IMR-90 (cell line): ENCODE results near the gene LSM12.

Experiments used
- FOS ChIP-seq: fragments of 150-350 bp; IDR thresholded peaks from 2 replicates; pipeline ENCODE4 v1.6.1; 2016; ENCODE audit warnings: low read depth, low read length
- NFE2L2 ChIP-seq: fragments of 150-350 bp; IDR thresholded peaks from 2 replicates; pipeline ENCODE4 v1.6.1; 2016; ENCODE audit warnings: low read depth, mild to moderate bottlenecking, low read length
- POLR2A ChIP-seq: IDR thresholded peaks from 2 replicates; pipeline ENCODE4 v1.6.1; 2012; ENCODE audit warnings: mild to moderate bottlenecking, low read depth, low read length
- RAD21 ChIP-seq: IDR thresholded peaks from 2 replicates; pipeline ENCODE4 v1.6.1; 2012; ENCODE audit warnings: low read length, improper control_type of control experiment
- SMC3 ChIP-seq: fragments of 150-350 bp; IDR thresholded peaks from 2 replicates; pipeline ENCODE4 v1.6.1; 2016; ENCODE audit warnings: low read depth, mild to moderate bottlenecking, antibody characterized with exemption, low read length, moderate library complexity
- TF ChIP-seq, protein P1 (sequence below): conservative IDR thresholded peaks from 2 replicates; pipeline ENCODE4 v1.5.1; 2012; ENCODE audit warnings: mild to moderate bottlenecking, low read depth, low read length, improper control_type of control experiment
- TF ChIP-seq, protein P2 (sequence below): fragments of 150-350 bp; IDR thresholded peaks from 2 replicates; pipeline ENCODE4 v1.6.1; 2017; ENCODE audit warnings: mild to moderate bottlenecking, antibody characterized with exemption, low read length, low read depth
- TF ChIP-seq, protein P3 (sequence below): fragments of 150-350 bp; IDR thresholded peaks from 2 replicates; pipeline ENCODE4 v1.6.1; 2016; ENCODE audit warnings: low read depth, mild to moderate bottlenecking, low read length, moderate library complexity, borderline replicate concordance

DNA sequence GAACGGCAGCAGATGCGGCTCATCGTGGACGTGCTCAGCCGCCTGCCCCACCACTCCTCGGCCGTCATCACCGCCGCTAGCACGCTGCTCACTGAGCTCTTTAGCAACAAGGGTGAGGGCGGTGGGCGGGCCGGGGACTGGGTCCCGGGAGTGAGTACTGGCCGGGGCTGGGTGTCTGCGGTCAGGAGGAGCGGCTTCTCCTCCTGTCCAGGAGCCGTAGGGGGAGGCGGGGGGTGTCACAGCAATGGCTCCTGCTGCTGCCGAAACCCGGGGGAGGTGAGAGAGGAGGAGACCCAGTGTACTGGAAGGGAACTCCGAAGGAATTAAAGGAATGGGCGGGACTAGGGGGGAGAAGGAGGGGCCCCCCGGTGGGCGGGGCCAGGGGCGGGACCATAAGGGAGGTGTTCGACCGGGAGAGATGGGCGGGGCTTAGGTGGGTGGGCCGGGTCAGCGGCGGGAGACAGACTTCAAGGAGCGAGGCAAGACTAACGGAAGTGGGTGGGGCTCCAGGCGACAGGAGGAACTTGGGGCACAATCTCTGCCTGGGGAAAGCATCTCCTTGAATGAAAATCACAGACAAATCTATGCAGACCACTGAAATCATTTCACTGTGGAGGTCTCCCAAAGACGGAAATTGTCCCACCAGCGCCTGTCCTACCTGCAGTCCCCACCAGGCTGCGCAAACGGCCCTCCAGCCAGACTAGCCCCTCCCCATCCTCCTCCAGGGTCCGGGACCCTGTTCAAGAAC, 59.7 kb downstream of the LSM12 start:
- TF ChIP-seq RAD21 (peak; percentile 59), NFE2L2 (no peak), POLR2A (0 out of 2 replicates have a peak, but pooled peaks have one; percentile 50), FOS (no peak), SMC3 (peak; percentile 58)
- TF ChIP-seq, protein P1, sequence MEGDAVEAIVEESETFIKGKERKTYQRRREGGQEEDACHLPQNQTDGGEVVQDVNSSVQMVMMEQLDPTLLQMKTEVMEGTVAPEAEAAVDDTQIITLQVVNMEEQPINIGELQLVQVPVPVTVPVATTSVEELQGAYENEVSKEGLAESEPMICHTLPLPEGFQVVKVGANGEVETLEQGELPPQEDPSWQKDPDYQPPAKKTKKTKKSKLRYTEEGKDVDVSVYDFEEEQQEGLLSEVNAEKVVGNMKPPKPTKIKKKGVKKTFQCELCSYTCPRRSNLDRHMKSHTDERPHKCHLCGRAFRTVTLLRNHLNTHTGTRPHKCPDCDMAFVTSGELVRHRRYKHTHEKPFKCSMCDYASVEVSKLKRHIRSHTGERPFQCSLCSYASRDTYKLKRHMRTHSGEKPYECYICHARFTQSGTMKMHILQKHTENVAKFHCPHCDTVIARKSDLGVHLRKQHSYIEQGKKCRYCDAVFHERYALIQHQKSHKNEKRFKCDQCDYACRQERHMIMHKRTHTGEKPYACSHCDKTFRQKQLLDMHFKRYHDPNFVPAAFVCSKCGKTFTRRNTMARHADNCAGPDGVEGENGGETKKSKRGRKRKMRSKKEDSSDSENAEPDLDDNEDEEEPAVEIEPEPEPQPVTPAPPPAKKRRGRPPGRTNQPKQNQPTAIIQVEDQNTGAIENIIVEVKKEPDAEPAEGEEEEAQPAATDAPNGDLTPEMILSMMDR: peak; percentile 70
- TF ChIP-seq, protein P2, sequence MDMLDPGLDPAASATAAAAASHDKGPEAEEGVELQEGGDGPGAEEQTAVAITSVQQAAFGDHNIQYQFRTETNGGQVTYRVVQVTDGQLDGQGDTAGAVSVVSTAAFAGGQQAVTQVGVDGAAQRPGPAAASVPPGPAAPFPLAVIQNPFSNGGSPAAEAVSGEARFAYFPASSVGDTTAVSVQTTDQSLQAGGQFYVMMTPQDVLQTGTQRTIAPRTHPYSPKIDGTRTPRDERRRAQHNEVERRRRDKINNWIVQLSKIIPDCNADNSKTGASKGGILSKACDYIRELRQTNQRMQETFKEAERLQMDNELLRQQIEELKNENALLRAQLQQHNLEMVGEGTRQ: no peak
- TF ChIP-seq, protein P3, sequence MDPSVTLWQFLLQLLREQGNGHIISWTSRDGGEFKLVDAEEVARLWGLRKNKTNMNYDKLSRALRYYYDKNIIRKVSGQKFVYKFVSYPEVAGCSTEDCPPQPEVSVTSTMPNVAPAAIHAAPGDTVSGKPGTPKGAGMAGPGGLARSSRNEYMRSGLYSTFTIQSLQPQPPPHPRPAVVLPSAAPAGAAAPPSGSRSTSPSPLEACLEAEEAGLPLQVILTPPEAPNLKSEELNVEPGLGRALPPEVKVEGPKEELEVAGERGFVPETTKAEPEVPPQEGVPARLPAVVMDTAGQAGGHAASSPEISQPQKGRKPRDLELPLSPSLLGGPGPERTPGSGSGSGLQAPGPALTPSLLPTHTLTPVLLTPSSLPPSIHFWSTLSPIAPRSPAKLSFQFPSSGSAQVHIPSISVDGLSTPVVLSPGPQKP: no peak
